NB4 (cell line): Measurements from ENCODE around the gene CCDC85C.

Source experiments
- DNase-seq: peaks from one replicate; pipeline ENCODE4 v3.0.0; 2010; ENCODE audit warnings: low read depth
- H3K4me3 ChIP-seq: one replicate; pipeline ENCODE4 v1.5.1; 2011; ENCODE audit warnings: mild to moderate bottlenecking, low read depth, low read length, moderate library complexity
- CTCF ChIP-seq: IDR thresholded peaks from one replicate; pipeline ENCODE4 v1.5.1; 2012; ENCODE audit warnings: low read depth, low read length
- MYC ChIP-seq: IDR thresholded peaks from 2 replicates; pipeline ENCODE4 v1.6.1; 2011; ENCODE audit warnings: low read depth, low read length
- POLR2A ChIP-seq: IDR thresholded peaks from 2 replicates; pipeline ENCODE4 v1.6.1; 2011; ENCODE audit warnings: mild to moderate bottlenecking; ENCODE audit not compliant: insufficient read length; ENCODE audit errors: extremely low read depth
- TF ChIP-seq, protein P1 (sequence below): IDR thresholded peaks from 2 replicates; pipeline ENCODE4 v1.6.1; 2011; ENCODE audit warnings: low read depth, low read length

The CCDC85C gene

GRCh38 chr14:99605299-99605961, 1.4 kb upstream of the CCDC85C start:
- peak; percentile 65 for DNase-seq
- TF ChIP-seq POLR2A (no peak), MYC (peak; percentile 54), CTCF (no peak)
- TF ChIP-seq, protein P1, sequence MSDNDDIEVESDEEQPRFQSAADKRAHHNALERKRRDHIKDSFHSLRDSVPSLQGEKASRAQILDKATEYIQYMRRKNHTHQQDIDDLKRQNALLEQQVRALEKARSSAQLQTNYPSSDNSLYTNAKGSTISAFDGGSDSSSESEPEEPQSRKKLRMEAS = peak; percentile 48; the same call in 1 of the 2 replicates
- peak overlapping the region; percentile 66 for H3K4me3 ChIP-seq

DNA sequence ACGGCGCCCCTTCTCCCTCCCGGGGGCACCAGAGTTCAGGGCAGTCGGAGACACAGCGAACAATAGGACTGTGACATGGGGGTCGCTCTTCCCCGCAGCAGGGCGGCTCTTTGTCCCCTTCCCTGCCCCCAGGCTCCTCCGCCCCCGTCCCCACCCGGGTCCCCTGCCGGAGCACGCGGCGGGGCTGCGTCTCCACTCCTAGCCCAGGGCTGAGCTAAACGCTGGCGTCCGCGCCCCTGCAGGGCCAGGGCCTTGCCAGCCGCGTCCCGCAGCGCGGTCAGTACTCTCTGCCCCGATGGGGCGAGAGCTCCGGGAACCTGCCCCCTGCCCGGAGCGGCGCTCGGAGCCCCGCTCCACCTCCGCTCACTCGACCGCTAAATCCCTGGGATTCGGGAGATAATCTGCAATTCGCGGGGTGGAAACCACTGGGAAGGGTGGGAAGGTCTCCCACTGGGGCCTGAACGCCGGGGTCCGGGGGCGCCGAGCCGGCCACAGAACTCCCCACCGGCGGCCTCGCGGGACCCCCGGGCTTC, 825 bp upstream of the CCDC85C start:
- TF ChIP-seq MYC (no peak), POLR2A (peak; percentile 46)

GRCh38 chr14:99604278-99604765, 315 bp upstream of the CCDC85C start:
- H3K4me3 ChIP-seq = peak overlapping the region; percentile 66
- peak; percentile 94 for DNase-seq
- TF ChIP-seq POLR2A (peak; percentile 21), MYC (no peak; the same call in 1 of the 2 replicates), CTCF (no peak)

More for the DNA sequence above, 825 bp upstream of the CCDC85C start:
- peak; percentile 56 for DNase-seq
- peak overlapping the region; percentile 66 for H3K4me3 ChIP-seq

DNA sequence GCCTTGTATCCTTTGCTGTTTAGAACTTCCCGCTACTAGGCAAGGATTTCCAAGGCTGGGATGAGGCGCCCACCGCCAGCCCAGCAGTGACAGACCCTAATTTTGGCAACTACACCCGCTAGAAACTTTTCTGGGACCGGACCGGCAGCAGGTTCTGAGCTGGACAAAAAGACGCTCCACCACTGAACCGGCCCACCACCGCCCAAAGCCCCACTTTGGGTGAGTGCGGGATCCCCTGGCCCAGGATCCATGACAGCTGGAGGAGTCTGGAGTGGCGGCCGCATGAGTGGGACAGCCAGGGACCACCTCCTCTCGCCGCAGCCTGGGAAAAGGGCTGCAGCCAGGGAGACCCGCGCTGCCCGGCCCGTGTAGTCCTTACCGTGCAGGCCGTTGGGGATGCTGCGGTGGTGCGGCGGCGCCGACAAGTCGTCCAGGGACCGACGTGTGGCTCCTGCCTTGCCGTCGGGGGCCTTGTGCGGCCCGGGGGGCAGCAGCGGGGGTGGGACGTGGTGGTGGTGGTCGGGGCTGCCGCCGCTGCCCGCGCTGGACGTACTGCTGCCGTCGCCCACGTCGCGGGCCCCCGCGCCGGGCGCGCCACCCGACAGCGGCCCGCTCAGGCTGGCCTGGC, 1.1 kb downstream of the CCDC85C start:
- no peak overlapping the region for H3K4me3 ChIP-seq
- no peak for DNase-seq
- no peak for TF ChIP-seq CTCF
- TF ChIP-seq MYC = no peak

DNA sequence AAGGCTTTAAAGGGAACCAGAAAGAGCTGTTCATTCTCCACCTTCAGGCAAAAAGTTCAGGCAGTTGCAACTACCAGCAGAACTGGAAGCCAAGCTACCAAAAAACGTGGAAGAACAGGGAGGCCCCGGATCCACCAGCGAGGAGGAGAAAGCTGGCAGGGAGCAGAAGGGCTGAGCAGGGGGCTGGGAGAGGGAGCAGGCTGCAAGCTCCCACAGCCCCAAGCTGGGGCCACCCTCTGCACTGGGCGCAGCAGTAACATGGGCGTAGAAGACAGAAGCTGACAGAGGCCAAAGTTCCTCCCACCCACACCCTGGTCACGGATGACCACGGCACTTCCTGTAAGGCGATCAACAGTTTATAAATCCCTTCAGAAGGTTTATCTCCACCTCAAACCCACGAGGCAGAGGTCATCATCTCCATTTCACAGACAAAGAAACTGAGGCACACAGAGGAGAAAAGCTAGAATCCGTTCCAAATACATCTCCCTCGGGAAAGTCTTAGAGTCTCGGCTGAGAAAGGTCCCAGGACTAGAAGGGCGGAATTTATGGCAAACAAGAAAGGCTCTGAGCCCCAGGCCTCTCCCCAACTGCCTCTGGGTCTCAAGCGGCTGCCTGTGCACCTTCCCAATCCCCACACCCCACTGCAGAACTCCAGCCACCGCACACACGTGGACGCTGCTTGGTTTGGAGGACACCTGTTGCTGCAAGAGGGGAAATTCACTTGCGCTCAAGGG, 1.8 kb downstream of the CCDC85C start:
- TF ChIP-seq, protein P1 = peak; percentile 46
- no peak for TF ChIP-seq CTCF
- peak overlapping the region; percentile 34 for H3K4me3 ChIP-seq
- peak; percentile 38 for DNase-seq

GRCh38 chr14:99601361-99601831, 2.6 kb downstream of the CCDC85C start:
- H3K4me3 ChIP-seq = no peak overlapping the region
- TF ChIP-seq MYC (no peak), CTCF (no peak), POLR2A (no peak)
- TF ChIP-seq, protein P1 = no peak

More at GRCh38 chr14:99601361-99601831, 2.6 kb downstream of the CCDC85C start:
- no peak for DNase-seq
